Muscle layer of colon (tissue), 2 donors: ENCODE data around the gene ZNF407.

Experiments
- H3K27ac ChIP-seq: one replicate; pipeline ENCODE4 v1.7.0; 2013; ENCODE audit warnings: low read depth, mild to moderate bottlenecking, low read length, moderate library complexity
- H3K27me3 ChIP-seq, 2 donors: one replicate each; pipeline ENCODE4 v1.7.0; 2013; ENCODE audit warnings: low read length in 2 of 2, mild to moderate bottlenecking in 2 of 2; ENCODE audit not compliant: insufficient read depth in 2 of 2, control insufficient read depth in 1 of 2
- H3K36me3 ChIP-seq: one replicate; pipeline ENCODE4 v1.7.0; 2013; ENCODE audit warnings: mild to moderate bottlenecking, low read length; ENCODE audit not compliant: insufficient read depth
- H3K4me1 ChIP-seq: one replicate; pipeline ENCODE4 v1.7.0; 2013; ENCODE audit warnings: mild to moderate bottlenecking, low read length; ENCODE audit not compliant: insufficient read depth
- H3K4me3 ChIP-seq, 2 donors: one replicate each; pipeline ENCODE4 v1.7.0; 2013; ENCODE audit warnings: low read length in 2 of 2, low read depth in 1 of 2, mild to moderate bottlenecking in 1 of 2, moderate library complexity in 1 of 2
- H3K9ac ChIP-seq: one replicate; pipeline ENCODE4 v1.7.0; 2013; ENCODE audit warnings: low read length
- H3K9me3 ChIP-seq: one replicate; pipeline ENCODE4 v1.7.0; 2013; ENCODE audit warnings: mild to moderate bottlenecking, low read length
- donor health status: abdominal sarcoma.
- donor health status: Adenocarcinoma of cecum.

Gene ZNF407

DNA sequence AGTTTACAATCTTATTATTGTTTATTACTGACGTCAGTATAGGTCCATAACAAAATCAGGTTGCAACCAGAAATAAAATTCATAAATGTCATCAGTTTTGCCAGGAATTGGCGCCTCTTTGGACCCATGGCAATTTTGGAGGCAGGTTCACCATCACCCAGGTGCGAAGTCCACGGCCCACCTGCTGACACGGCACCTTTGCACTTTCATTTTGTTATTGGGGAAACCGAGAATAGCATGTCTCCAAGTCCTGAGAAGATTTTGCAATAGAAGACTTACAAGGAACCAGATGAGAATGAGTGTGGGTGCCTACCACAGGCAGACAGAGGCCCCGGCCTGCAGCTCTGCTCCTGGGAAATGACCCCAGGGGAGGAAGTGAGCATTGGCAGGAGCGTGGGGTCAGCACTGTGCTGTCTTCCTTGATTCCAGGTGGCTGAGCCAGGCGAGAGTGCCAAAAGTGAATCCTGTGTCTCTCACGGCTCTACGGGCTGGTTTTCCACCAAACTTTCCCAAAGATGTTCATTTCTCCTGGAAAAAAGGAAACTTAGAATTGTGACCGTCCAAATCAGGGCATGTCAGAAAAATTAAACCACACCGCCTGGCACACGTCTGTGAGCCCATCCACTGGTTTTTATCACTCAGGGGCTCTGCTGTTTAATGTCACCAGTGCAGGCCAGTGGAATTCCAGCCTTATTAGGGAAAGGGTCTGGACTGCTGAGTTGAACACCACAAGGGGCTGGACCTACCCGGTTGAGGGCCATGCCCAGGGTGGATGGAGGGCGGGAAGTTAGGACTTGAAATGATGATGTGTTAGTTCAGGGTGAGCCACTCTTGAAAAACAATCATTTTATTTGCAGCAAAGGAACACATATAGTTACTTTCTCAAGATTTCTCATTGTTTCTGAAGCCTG is 514.8 kb downstream of the ZNF407 start:
- Histone ChIP-seq H3K4me1 (peaks cover 43% of the 10 kb centered on the region), H3K4me3 (no peak overlapping the region), H3K9ac (no peak overlapping the region), H3K27ac (peak overlapping the region; percentile 60), H3K27me3 (no peaks in the 10 kb centered on the region), H3K9me3 (no peaks in the 10 kb centered on the region), H3K36me3 (no peaks in the 10 kb centered on the region)

DNA sequence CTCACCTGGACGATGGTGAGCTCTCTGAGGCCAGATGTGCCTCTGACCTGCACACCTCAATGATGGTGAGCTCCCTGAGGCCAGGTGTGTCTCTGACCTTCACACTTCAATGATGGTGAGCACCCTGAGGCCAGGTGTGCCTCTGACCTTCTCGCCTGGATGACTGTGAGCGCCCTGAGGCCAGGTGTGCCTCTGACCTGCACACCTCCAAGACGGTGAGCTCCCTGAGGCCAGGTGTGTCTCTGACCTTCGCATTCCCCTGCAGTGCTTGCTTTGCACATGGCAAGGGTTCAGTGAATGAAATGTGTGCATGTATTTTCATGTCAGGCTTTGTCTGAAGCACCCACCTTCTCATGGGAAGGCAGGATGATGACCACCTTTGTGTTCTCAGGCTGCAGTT is 515.8 kb downstream of the ZNF407 start:
- no peak overlapping the region for H3K9ac ChIP-seq
- H3K4me3 ChIP-seq, result no peak overlapping the region
- H3K27me3 ChIP-seq, result no peaks in the 10 kb centered on the region
- no peaks in the 10 kb centered on the region for H3K9me3 ChIP-seq
- no peak overlapping the region for H3K27ac ChIP-seq
- H3K36me3 ChIP-seq, result no peaks in the 10 kb centered on the region
- peaks cover 43% of the 10 kb centered on the region for H3K4me1 ChIP-seq

DNA sequence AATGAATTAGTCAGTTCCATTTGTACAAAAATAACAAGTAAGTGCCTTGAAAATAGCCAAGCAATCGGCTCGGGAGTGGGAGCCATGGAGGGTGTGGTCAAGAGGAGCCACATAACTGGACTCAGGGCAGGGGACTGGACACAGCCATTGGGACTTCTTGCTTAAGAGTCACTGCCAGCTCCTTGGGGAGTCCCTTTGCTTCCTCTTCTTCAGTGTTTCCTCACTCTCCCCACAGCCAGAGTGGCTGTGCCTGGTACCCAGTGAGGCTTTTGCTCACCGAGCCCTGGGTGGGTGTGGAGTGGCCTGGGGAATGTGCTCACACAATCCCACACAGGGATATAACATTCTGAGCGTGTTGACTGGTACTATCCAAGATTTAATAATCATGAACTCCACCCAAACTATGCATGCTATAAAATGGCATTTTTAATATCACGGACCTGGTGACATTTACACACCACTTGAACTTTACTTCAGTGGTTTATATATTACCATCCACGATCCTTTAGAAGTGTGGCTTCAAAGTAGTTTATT is 516.6 kb downstream of the ZNF407 start:
- H3K27ac ChIP-seq, result no peak overlapping the region
- no peaks in the 10 kb centered on the region for H3K9me3 ChIP-seq
- H3K4me1 ChIP-seq, result peaks cover 37% of the 10 kb centered on the region
- no peaks in the 10 kb centered on the region for H3K27me3 ChIP-seq
- no peak overlapping the region for H3K4me3 ChIP-seq
- H3K9ac ChIP-seq, result no peak overlapping the region
- no peaks in the 10 kb centered on the region for H3K36me3 ChIP-seq
